ENCODE measurements around the gene SLC3A2. TPM values are rescaled to one million over a fixed set of nuclear protein-coding genes. Genes with fewer than 3 reads are reported as not detected.
"Not testable (repeated sequence)": the region's sequence is repeated elsewhere in the genome, so short reads cannot be mapped to it uniquely, and the experiment has no call there.

Gene SLC3A2
- 124 TPM for total RNA-seq

DNA sequence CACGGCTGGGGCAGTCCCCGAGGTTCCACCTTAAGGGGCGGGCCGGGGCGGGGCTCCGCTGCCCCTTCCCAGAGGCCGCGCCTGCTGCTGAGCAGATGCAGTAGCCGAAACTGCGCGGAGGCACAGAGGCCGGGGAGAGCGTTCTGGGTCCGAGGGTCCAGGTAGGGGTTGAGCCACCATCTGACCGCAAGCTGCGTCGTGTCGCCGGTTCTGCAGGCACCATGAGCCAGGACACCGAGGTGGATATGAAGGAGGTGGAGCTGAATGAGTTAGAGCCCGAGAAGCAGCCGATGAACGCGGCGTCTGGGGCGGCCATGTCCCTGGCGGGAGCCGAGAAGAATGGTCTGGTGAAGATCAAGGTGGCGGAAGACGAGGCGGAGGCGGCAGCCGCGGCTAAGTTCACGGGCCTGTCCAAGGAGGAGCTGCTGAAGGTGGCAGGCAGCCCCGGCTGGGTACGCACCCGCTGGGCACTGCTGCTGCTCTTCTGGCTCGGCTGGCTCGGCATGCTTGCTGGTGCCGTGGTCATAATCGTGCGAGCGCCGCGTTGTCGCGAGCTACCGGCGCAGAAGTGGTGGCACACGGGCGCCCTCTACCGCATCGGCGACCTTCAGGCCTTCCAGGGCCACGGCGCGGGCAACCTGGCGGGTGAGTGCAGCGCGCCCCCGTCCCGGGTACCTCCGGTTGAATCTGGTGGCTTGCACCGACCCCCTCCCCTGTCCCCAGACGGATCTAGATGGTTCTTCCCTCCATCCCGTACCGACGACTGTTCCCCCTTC, at the start of gene SLC3A2:
TSS of gene SLC3A2 (plus strand) at position 94 of the 776 bp plus-strand sequence. CDS start at position 222, 128 bp downstream.
- peak; percentile 86 for DNase-seq

DNA sequence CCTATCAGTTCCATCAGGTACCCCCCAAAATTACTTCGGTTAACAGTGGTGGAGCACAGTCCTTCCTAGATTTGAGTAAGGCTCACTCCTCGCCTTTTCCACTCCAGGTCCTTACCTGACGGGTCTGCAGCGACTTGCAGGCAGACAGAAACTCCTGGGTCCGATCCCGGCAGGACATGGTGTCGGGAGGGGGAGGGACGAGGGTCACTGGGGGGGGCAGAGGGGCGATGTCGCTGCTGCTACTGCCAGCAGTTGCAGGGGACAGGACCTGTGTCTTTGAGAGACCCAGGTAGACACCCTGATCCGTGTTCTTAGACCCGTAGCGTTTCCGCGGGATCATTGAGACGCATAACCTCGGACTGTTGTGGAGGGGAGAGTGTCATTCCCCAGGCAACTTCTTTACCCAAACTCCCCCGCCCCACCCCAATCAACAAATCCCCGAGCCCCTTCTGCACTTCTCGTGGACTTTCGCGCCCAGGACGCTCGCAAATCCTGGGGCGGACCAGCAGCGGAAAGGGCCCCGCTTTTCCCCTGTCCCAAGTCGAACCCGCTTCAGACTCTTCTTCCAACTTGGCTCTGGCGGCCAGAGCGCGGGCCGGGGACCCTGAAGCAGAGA, 49.7 kb upstream of the SLC3A2 start:
- DNase-seq: no peak

DNA sequence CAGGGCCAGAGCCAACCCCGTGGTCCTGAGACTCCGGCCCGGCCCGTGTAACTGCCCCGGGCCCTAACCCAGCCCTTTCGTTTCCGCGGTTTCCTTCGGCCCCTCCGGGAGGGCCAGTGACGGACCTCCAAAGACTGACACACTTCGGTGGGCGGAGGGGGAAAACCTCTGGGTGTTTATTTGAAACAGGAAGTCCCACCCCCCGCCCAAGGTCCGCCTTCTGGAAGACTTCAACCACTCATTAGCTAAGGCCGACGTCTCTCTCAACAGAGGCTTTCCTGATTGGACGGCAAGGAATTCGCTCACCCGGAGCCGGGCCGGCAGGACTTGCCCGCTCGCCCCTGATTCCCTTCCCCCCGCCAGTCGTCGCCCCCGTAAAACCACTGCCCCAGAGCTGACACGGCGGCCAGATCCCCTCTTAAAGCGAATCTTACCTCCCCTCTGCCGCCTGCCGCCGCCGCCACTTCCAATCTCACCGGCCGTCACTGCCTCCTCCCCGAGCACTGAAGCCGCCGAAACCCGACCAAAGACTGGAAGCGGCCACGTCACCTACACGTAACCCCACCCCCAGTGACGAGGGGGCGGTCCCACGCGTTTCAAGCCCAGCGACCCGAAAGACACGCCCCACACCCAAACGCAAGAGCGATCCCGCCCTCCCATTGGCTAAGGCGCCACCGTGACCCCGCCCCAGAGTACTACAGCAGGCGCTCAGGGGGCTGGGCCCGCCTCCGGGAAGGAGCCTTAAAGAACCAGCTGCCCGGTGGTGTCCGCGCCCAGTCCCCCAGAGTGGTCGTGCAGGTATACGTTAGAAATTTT, 49.0 kb upstream of the SLC3A2 start, which contains the start of gene STX5:
TSS of gene STX5 (minus strand) at position 532 of the 816 bp plus-strand sequence. CDS start 808 bp downstream, outside the sequence.
- peak; percentile 99 for DNase-seq

DNA sequence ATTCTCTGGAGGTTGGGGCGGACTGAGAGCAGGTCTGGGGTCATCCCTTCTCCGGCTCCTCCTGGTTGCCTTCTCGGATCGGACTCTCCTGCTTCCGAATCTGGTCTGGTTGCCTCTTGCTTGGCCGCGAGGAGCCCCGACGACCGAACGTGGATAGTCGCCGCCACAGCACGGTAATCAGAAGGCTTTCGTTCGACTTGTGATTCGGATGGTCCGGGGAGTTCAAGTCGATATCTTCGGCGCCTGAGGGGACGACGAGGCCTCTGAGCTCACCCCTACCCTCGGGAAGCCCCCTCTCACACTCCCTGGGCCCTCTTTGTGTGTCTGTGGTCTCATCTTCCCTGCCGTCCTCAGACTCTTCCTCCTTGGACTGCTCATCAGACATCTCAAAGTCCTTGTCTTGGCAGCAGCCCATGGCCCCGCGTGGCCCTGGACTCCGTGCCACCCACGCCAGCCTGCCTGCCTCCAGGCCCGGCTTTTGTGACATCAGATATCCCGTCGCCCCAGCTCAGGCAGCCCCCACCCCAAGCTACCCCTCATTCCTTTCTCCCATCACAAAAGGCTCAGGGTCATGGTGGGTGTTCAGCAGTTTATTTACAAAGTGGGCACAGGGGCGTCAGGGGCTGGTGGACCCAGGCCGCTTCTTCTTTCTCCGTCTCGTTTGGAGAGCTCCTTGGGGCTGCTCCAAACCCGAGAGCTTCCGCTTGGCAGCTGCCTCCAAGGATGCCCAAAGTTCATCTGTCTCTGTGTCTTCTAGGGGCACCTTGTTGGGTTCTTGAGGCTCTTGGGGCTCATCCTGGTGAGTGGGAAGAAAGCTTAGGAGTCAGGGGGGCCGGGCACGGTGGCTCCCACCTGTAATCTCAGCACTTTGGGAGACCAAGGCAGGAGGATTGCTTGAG, 48.1 kb upstream of the SLC3A2 start, which contains the start of gene TEX54:
TSS of gene TEX54 (minus strand) at position 506 of the 899 bp plus-strand sequence.
- no peak for DNase-seq

DNA sequence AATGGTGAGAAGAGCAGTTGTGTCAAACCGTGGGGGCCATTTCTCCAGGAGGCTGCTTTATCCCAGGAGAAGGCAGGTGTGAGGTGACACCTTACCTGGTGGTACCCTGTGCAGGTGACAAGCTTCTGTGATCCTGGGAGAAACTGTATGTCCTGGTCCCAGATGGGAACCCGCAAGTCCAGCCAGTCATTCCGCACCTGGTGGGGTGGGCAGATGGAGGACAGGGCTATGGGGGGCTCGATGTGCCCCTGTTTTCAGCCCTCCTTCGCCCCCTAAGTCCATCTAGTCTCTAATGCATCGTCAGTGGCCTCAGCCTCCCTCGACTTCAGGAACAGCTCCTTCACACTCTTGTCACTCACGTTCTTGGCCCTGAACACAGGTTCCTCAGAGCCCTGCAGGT, 45.4 kb upstream of the SLC3A2 start:
- DNase-seq: no peak

DNA sequence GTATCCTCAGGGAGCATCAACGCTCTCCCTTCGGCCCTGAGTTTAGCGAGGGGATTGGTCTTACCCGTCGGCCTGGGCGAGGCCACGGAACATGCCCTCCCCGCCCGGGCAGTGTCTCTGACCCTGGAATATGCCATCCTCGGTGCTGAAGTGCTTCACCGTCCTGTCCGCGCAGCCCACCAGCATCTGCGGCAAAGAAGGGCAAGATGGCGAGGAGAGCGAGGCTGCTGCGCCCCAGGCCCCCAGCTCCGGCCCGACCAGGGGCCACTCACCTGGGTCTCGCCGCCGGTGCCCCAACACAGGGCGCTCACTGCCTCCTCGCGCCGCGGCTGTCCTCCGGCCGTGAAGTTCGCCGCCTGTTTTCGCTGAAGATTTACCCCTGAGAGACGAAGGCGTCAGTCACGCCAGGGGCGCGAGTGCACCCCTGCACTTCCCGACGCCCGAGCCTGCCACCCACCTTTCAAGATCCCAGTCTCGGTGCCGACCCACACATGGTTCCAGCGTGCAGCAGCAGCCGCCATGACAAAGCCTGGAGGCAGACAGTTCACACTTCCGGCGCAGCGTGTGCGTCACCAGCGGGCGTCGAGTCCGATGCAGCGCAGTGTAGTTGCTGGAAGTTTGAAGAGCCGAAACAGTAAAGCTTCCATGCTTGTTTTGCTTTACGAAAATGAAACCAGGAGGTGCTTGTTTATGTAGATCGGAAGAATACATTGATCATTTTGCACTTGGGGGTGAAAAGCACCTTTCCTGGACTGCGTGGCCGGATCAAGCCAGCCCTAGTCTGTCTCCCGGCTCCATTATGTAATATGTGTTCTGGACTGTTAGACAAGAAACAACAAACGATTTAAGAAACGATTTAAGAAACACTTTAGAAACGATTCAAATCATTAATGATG, 41.4 kb upstream of the SLC3A2 start, which contains the start of gene WDR74:
TSS of gene WDR74 (minus strand) at position 541 of the 896 bp plus-strand sequence. CDS start at position 521, 20 bp downstream.
- DNase-seq: peak; percentile 94

DNA sequence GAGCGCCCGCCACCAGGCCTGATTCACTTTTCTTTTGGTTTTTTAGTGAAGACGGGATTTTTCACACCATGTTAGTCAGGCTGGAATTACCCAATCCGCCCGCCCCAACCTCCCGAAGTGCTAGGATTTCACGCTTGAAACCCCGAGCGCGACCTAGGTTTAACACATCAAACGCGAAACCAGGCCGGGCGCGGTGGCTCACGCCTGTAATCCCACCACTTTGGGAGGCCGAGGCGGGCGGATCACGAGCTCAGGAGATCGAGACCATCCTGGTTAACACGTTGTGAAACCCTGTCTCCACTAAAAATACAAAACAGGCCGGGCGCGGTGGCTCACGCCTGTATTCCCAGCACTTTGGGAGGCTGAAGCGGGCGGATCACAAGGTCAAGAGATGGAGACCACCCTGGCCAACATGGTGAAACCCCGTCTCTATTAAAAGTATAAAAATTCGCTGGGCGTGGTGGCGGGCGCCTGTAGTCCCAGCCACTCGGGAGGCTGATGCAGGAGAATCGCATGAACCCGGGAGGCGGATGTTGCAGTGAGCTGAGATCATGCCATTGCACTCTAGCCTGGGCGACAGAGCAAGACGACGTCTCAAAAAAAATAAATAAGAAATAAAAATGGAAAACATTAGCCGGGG, 39.9 kb upstream of the SLC3A2 start:
- DNase-seq: peak; percentile 82

DNA sequence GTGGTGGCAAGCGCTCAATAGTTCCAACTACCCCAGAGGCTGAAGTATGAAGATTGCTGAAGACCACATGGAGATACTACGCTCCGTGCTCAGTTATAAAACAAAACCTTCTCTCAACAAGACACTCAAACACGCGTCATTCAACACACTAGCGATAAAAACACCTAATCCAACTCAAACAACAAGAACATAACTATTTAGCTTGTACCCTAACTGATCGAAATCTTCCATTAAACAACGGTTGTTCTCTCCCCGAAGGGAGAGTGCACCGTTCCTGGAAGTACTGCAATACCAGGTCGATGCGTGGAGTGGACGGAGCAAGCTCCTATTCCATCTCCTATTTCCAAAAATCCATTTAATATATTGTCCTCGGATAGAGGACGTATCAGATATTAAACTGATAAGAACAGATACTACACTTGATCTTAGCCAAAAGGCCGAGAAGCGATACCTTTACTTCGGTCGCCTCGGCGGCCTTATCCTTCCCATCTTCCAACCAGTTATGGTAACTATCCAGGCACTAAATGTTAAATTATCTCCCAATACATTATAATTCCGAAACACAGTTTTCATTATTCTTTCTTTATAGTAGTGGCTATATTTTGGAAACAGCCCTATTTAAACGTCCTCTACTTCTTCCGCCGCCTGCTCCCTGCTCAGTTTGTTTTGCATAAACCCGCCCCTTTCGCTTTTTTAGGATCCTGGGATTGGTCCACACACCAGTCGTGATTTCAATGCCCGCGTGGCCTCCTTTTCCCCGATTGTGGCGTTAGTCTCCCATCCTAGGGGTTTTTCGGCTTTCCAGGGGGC, 39.1 kb upstream of the SLC3A2 start:
- DNase-seq: peak; percentile 99

DNA sequence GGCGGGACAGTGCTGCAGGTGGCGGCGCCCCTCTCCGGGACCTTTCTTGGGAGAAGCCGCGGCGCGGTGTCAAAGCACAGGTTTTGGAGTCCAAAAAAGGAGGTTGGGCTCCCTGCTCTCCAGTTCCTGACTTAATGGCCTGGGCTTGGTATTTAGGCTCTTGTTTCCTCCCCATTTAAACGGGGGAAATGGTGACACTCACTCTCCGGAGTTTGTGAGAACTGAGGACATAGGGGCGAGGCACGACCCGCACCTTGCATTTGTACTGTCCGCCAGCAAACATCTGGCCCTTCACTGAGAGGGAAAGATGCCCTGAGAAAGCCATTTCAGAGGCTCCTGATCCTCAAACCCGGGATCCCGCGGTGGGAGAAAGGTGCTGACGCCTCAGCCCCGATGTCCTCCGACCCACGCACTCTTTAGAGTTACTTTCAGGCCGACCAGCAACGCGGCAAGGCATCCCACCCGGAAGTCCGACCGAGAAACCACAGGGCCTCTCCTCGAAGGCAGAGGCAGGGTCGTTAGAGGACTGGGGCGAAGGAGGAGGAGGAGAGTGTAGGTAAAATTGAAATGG, 38.4 kb upstream of the SLC3A2 start:
- DNase-seq: peak; percentile 87

DNA sequence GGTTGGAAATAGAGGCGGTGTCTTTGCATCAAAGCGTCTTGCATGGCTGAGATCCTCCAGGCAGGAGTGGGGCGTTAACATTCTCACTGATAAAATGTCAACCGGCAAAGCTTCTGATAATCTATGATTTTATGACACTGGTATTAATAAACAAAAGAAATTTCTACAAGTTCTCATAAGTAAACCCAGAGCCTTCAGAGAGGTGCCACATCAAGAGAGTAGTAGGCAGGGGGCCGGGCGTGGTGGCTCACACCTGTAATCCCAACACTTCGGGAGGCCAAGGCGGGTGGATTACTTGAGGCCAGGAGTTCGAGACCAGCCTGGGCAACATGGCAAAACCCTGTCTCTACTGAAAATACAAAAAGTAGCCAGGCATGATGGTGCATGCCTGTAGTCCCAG, 37.8 kb upstream of the SLC3A2 start:
- not testable (repeated sequence) for DNase-seq

DNA sequence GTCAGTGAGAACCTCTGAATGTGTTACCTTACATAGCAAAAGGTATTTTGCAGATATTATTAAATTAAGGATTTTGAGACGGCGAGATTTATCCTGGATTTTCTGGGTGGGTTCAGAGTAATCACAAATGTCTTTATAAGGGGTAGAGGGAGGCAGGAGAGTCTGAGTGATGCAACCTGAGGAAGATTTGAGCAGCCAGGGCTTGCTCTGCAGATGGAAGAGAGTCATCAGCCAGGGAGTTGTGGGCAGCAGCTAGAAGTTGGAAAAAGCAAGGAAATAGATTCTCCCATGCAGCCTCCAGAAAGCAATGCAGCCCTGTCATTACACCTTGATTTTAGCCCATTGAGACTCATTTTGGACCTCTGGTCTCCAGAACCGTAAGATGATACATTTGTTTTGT, 37.2 kb upstream of the SLC3A2 start:
- DNase-seq: no peak

DNA sequence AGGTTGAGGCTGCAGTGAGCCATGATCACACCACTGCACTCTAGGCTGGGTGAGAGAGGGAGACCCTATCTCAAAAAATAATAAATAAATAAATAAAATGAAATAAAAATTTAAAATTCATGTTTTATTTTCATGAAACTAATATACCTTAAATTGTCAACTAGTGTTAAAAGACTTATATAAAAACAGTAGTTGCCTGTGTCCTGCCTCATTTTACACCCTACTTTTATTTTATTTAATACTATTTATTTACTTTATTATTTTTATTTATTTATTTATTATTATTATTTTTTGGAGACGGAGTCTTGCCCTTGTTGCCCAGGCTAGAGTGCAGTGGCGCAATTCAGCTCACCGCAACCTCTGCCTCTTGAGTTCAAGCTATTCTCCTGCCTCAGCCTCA, 36.5 kb upstream of the SLC3A2 start:
- no peak for DNase-seq

DNA sequence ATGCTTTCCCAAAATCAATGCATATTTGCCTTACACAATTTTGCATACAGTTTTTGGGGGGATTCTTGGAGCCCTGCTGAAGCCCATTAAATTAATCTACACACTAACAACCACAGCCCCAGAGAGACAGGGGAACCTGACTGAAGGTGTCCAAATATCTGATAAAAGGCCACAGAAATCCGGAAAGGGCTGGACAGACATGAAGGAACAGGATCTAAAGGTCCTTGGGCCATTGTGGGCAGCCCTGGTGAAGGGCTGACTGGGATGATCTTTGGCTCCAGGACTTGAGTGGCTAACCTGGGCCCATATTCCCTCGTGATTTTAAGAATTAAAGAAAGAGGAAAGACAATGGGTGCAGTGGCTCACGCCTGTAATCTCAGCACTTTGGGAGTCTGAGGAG, 34.5 kb upstream of the SLC3A2 start:
- no peak for DNase-seq

DNA sequence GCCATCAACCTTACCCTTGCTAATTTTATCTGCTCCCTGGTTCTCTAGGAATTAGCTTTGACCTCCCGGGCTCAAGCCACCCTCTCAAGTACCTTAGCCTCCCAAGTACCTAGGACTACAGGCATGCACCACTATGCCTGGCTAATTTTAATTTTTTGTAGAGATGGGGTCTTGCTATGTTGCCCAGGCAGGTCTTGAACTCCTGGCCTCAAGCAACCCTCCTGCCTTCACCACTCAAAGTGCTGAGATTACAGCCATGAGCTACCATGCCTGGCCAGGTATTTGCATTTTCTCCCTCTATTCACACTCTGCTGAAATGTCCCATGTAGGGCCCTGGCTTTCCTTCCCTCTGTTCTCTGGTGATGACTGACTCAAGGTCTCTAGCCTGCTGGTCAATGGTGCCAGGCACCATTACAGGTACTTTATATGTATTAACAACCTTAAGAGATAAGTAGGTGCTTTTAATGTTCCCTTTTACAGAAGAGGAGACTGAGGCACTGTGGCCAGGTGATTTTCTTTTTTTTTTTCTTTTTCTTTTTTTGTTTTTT, 32.9 kb upstream of the SLC3A2 start:
- no peak for DNase-seq

DNA sequence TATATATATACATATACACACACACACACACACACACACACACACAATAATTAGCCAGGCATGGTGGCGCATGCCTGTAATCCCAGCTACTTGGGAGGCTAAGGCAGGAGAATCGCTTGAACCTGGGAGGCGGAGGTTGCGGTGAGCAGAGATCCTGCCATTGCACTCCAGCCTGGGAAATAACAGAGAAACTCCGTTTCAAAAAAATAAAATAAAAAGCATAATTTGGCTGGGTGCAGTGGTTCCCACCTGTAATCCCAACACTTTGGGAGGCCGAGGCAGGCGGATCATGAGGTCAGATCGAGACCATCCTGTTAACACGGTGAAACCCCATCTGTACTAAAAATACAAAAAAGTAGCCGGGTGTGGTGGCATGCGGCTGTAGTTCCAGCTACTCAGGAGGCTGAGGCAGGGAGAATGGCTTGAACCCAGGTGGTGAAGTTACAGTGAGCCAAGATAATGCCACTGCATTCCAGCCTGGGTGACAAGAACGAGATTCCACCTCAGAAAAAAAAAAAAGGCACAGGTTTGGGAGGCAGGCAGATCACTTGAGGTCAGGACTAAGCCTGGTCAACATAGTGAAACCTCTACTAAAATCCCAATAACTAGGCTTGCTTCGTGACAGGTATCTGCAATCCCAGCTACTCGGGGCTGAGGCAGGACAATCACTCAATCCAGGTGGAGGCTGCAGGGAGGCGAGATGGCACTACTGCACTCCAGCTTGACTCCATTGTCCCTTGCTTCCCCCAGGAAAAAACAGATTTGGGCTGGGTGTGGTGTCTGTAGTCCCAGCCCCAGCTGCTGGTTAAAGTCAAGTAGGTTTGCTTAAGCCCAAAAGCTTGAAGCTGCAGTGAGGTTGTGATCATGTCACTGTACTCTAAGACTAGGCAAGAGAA, 29.5 kb upstream of the SLC3A2 start:
- DNase-seq: no peak

DNA sequence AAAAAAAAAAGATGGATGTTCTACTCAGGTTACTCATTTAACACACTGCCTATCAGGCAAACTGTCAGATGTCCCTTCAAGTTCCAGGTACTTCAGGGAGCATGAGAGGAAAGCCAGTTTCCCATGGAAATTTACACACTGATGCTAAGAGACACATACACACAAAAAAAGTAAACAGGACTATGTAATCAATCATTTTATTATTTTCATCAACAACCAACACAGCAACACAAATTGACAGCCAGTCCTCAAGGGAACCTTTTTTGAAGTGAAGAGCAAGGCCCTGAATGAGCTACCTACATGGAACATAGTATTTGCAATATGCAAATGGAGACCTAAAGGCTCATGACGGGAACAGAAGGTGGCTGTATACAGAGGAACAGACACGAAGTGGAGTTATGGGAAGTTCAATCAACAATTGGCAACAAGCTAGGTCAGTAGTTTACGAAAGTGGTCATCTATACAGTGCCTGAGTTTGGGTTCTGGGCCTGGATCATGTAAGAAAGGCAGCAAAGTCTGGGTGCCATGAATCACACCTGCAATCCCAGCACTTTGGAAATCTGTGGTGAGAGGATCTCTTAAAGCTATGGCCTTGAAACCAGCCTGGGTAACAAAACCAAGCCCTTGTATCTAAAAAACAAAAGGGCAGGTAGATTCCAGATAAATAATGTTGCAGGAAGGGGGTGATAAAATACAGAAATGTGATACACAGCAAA, 28.7 kb upstream of the SLC3A2 start:
- no peak for DNase-seq

All from skin of body (tissue), 2 donors.